ENCODE data around the gene WDR19. TPM values are rescaled to one million over a fixed set of nuclear protein-coding genes. Genes with fewer than 3 reads are reported as not detected.
"Not testable (repeated sequence)": the region's sequence is repeated elsewhere in the genome, so short reads cannot be mapped to it uniquely, and the experiment has no call there.

WDR19 gene
- total RNA-seq, result 17.2 TPM

DNA sequence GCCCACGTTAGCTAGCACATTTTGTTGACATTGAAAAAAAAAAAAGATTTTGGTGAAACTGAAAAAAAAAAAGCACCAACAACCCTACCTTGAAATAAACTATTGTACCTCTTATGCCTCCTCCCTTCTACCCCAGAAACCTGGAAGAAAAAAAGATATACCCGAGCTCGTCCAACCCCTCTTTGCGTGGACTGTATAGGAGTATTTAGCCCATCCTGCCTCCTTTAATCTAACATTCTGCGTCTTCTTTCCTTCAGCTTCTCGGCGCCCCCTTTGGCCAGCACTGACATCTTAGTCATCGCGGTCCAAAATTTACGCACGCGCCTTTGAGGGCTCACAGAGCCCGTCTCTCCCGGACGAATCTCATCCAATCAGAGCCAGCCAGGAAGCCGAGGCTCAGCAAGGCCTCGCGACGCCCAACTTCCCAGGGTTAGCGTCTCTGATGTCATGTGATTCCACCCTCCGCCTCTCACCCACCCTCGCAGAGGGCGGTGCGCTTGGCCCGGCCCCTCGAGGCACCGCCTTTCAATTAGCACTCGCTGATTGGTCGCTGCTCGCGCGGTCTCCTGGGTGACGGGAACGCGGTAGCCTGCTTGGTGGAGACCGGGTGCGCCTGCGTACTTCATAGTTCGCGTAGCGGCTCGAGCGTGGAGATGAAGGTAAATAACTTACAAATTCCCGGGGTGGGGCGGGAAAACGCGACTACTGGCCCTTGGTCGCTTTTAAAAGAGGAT lies at the start of gene WDR19:
Gene WDR19 (plus strand): TSS at position 625 of the 734 bp plus-strand sequence. CDS start 29 bp downstream, at position 654.
- Histone ChIP-seq H3K9me3 (ENCODE audit: control insufficient read depth in 3 of 3, low read length in 3 of 3) (no peaks in the 10 kb centered on the region), H3K27ac (ENCODE audit: low read depth, low read length) (peak within 1 kb of the TSS; percentile 89), H3K27me3 (ENCODE audit: control insufficient read depth in 3 of 3, insufficient read depth in 3 of 3, low read length in 3 of 3) (no peaks in the 10 kb centered on the region), H3K4me3 (ENCODE audit: low read length in 3 of 3) (peak within 1 kb of the TSS; percentile 96 to 99 (median 97)), H3K9ac (ENCODE audit: low read depth in 1 of 3, low read length in 3 of 3) (peak within 1 kb of the TSS; percentile 86 to 91 (median 86)), H3K36me3 (ENCODE audit: control insufficient read depth in 3 of 3, insufficient read depth in 3 of 3, low read length in 3 of 3) (no peaks in the 10 kb centered on the region), H3K4me1 (ENCODE audit: control insufficient read depth in 3 of 3, insufficient read depth in 3 of 3, low read length in 3 of 3) (peaks cover 4 to 15% (median 5%) of the 10 kb centered on the region in 3 donors)

GRCh38 chr4:39133623-39134022 lies 48.7 kb upstream of the WDR19 start:
- H3K4me1 ChIP-seq (ENCODE audit: control insufficient read depth in 3 of 3, insufficient read depth in 3 of 3, low read length in 3 of 3), result peaks cover 0 to 4% (median 2%) of the 10 kb centered on the region in 3 donors
- H3K4me3 ChIP-seq (ENCODE audit: low read length in 3 of 3), result no peak overlapping the region
- no peak overlapping the region for H3K9ac ChIP-seq (ENCODE audit: low read depth in 1 of 3, low read length in 3 of 3)
- no peaks in the 10 kb centered on the region for H3K27me3 ChIP-seq (ENCODE audit: control insufficient read depth in 3 of 3, insufficient read depth in 3 of 3, low read length in 3 of 3)
- H3K36me3 ChIP-seq (ENCODE audit: control insufficient read depth in 3 of 3, insufficient read depth in 3 of 3, low read length in 3 of 3), result no peaks in the 10 kb centered on the region
- no peak overlapping the region for H3K27ac ChIP-seq (ENCODE audit: low read depth, low read length)
- H3K9me3 ChIP-seq (ENCODE audit: control insufficient read depth in 3 of 3, low read length in 3 of 3), result no peaks in the 10 kb centered on the region

- peak overlapping the region in 2 of 3 donors; percentile 17 to 30 for H3K4me3 ChIP-seq (ENCODE audit: low read length in 3 of 3)
Measured at GRCh38 chr4:39134683-39135306, 47.5 kb upstream of the WDR19 start.

GRCh38 chr4:39138227-39138626 lies 44.1 kb upstream of the WDR19 start:
- not testable (repeated sequence) for H3K4me1 ChIP-seq (ENCODE audit: control insufficient read depth in 3 of 3, insufficient read depth in 3 of 3, low read length in 3 of 3); H3K4me3 ChIP-seq (ENCODE audit: low read length in 3 of 3); H3K27me3 ChIP-seq (ENCODE audit: control insufficient read depth in 3 of 3, insufficient read depth in 3 of 3, low read length in 3 of 3); H3K9me3 ChIP-seq (ENCODE audit: control insufficient read depth in 3 of 3, low read length in 3 of 3); H3K36me3 ChIP-seq (ENCODE audit: control insufficient read depth in 3 of 3, insufficient read depth in 3 of 3, low read length in 3 of 3); H3K9ac ChIP-seq (ENCODE audit: low read depth in 1 of 3, low read length in 3 of 3); H3K27ac ChIP-seq (ENCODE audit: low read depth, low read length)

More at GRCh38 chr4:39134683-39135306, 47.5 kb upstream of the WDR19 start:
- peaks cover 0 to 4% (median 2%) of the 10 kb centered on the region in 3 donors for H3K4me1 ChIP-seq (ENCODE audit: control insufficient read depth in 3 of 3, insufficient read depth in 3 of 3, low read length in 3 of 3)
- H3K36me3 ChIP-seq (ENCODE audit: control insufficient read depth in 3 of 3, insufficient read depth in 3 of 3, low read length in 3 of 3), result no peaks in the 10 kb centered on the region
- H3K9me3 ChIP-seq (ENCODE audit: control insufficient read depth in 3 of 3, low read length in 3 of 3), result no peaks in the 10 kb centered on the region
- H3K27me3 ChIP-seq (ENCODE audit: control insufficient read depth in 3 of 3, insufficient read depth in 3 of 3, low read length in 3 of 3), result no peaks in the 10 kb centered on the region
- no peak overlapping the region for H3K27ac ChIP-seq (ENCODE audit: low read depth, low read length)
- H3K9ac ChIP-seq (ENCODE audit: low read depth in 1 of 3, low read length in 3 of 3), result peak overlapping the region in 1 of 3 donors; percentile 51

DNA sequence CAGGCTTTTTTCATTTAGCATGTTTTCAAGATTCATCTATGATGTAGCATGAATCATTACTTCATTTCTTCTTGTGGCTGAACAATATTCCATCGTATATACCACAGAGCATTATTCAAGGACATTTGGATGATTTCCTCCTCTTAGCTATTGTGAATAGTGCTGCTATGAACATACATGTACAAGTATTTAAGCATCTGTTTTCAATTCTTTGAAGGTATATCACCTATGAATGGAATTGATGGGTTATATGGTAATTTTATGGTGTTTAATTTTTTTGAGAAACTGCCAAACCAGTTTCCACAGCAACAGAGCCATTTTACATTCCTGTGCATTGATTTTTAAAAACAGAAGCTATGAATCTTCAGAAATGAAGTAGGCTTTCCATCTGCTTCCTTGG lies 36.1 kb upstream of the WDR19 start:
- no peak overlapping the region for H3K27ac ChIP-seq (ENCODE audit: low read depth, low read length)
- H3K9ac ChIP-seq (ENCODE audit: low read depth in 1 of 3, low read length in 3 of 3), result no peak overlapping the region
- H3K4me3 ChIP-seq (ENCODE audit: low read length in 3 of 3), result no peak overlapping the region
- no peaks in the 10 kb centered on the region for H3K9me3 ChIP-seq (ENCODE audit: control insufficient read depth in 3 of 3, low read length in 3 of 3)
- no peaks in the 10 kb centered on the region for H3K4me1 ChIP-seq (ENCODE audit: control insufficient read depth in 3 of 3, insufficient read depth in 3 of 3, low read length in 3 of 3)
- H3K36me3 ChIP-seq (ENCODE audit: control insufficient read depth in 3 of 3, insufficient read depth in 3 of 3, low read length in 3 of 3), result no peaks in the 10 kb centered on the region
- no peaks in the 10 kb centered on the region for H3K27me3 ChIP-seq (ENCODE audit: control insufficient read depth in 3 of 3, insufficient read depth in 3 of 3, low read length in 3 of 3)

- Histone ChIP-seq H3K36me3 (ENCODE audit: control insufficient read depth in 3 of 3, insufficient read depth in 3 of 3, low read length in 3 of 3) (no peaks in the 10 kb centered on the region), H3K9ac (ENCODE audit: low read depth in 1 of 3, low read length in 3 of 3) (no peak overlapping the region), H3K27ac (ENCODE audit: low read depth, low read length) (no peak overlapping the region), H3K9me3 (ENCODE audit: control insufficient read depth in 3 of 3, low read length in 3 of 3) (no peaks in the 10 kb centered on the region), H3K27me3 (ENCODE audit: control insufficient read depth in 3 of 3, insufficient read depth in 3 of 3, low read length in 3 of 3) (no peaks in the 10 kb centered on the region), H3K4me3 (ENCODE audit: low read length in 3 of 3) (no peak overlapping the region), H3K4me1 (ENCODE audit: control insufficient read depth in 3 of 3, insufficient read depth in 3 of 3, low read length in 3 of 3) (no peaks in the 10 kb centered on the region)
Measured at GRCh38 chr4:39154009-39154408, 28.3 kb upstream of the WDR19 start.

DNA sequence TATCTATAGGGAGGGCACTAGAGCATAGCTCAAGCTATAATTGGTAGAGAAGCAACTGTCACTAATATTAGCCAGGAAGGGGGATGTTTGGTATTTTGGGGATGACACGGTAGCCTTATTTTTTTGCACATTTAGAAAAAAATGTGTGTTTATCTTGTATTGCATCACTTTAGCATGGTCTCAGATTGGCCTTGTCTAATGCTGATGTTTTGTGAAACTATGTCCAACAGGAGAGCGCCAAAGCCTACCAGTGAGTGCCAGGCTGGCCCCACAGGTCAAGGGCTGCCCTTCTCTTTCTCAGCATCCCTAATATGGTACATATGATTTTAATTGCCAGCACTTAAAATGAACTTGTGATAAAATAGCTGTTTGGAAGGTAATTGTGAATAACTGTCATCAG lies 24.8 kb upstream of the WDR19 start:
- H3K27ac ChIP-seq (ENCODE audit: low read depth, low read length), result no peak overlapping the region
- no peaks in the 10 kb centered on the region for H3K27me3 ChIP-seq (ENCODE audit: control insufficient read depth in 3 of 3, insufficient read depth in 3 of 3, low read length in 3 of 3)
- H3K4me1 ChIP-seq (ENCODE audit: control insufficient read depth in 3 of 3, insufficient read depth in 3 of 3, low read length in 3 of 3), result no peaks in the 10 kb centered on the region
- no peak overlapping the region for H3K9ac ChIP-seq (ENCODE audit: low read depth in 1 of 3, low read length in 3 of 3)
- H3K4me3 ChIP-seq (ENCODE audit: low read length in 3 of 3), result no peak overlapping the region
- no peaks in the 10 kb centered on the region for H3K9me3 ChIP-seq (ENCODE audit: control insufficient read depth in 3 of 3, low read length in 3 of 3)
- H3K36me3 ChIP-seq (ENCODE audit: control insufficient read depth in 3 of 3, insufficient read depth in 3 of 3, low read length in 3 of 3), result no peaks in the 10 kb centered on the region

DNA sequence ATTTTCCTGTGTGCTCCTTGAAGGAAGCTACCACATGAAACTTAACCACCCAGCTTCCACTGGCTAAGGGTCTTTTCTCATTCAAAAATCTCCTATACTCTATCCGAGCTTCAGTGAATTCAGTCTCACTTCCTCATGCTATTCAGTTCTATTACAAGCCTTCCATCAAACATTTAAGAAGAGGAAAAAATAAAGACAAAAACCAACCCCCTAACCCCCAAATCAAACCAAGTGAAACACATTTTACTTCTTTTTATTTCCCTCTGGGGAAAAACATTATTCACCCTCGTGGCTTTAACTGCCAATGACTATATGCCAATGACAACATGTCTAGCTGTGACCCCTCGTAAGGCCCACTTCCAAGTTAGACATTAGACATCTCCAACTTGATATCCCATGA lies 16.2 kb upstream of the WDR19 start:
- H3K4me1 ChIP-seq (ENCODE audit: control insufficient read depth in 3 of 3, insufficient read depth in 3 of 3, low read length in 3 of 3), result no peaks in the 10 kb centered on the region
- no peak overlapping the region for H3K9ac ChIP-seq (ENCODE audit: low read depth in 1 of 3, low read length in 3 of 3)

DNA sequence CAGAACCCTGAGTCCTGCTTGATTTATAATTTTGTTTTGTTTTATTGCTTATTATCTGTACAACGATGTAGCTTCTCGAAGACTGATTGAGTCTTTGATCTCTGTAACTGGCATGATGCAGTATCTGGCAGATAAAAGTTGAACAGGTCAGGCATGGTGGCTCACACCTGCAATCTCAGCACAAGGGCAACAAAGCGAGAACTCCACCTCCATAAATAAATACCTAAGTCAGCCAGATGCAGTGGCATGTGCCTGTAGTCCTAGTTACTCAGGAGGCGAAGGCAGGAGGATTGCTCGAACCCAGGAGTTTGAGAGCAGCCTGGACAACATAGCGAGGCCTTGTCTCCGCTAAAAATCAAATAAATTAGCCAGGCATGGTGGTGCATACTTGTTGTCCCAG lies 15.7 kb upstream of the WDR19 start:
- H3K4me3 ChIP-seq (ENCODE audit: low read length in 3 of 3), result no peak overlapping the region
- H3K4me1 ChIP-seq (ENCODE audit: control insufficient read depth in 3 of 3, insufficient read depth in 3 of 3, low read length in 3 of 3), result no peaks in the 10 kb centered on the region
- H3K27ac ChIP-seq (ENCODE audit: low read depth, low read length), result no peak overlapping the region
- H3K9ac ChIP-seq (ENCODE audit: low read depth in 1 of 3, low read length in 3 of 3), result no peak overlapping the region
- no peaks in the 10 kb centered on the region for H3K9me3 ChIP-seq (ENCODE audit: control insufficient read depth in 3 of 3, low read length in 3 of 3)
- H3K36me3 ChIP-seq (ENCODE audit: control insufficient read depth in 3 of 3, insufficient read depth in 3 of 3, low read length in 3 of 3), result no peaks in the 10 kb centered on the region
- H3K27me3 ChIP-seq (ENCODE audit: control insufficient read depth in 3 of 3, insufficient read depth in 3 of 3, low read length in 3 of 3), result no peaks in the 10 kb centered on the region

More for the DNA sequence above, 16.2 kb upstream of the WDR19 start:
- Histone ChIP-seq H3K27ac (ENCODE audit: low read depth, low read length) (no peak overlapping the region), H3K27me3 (ENCODE audit: control insufficient read depth in 3 of 3, insufficient read depth in 3 of 3, low read length in 3 of 3) (no peaks in the 10 kb centered on the region), H3K4me3 (ENCODE audit: low read length in 3 of 3) (no peak overlapping the region), H3K36me3 (ENCODE audit: control insufficient read depth in 3 of 3, insufficient read depth in 3 of 3, low read length in 3 of 3) (no peaks in the 10 kb centered on the region), H3K9me3 (ENCODE audit: control insufficient read depth in 3 of 3, low read length in 3 of 3) (no peaks in the 10 kb centered on the region)

- Histone ChIP-seq H3K9me3 (ENCODE audit: control insufficient read depth in 3 of 3, low read length in 3 of 3) (no peaks in the 10 kb centered on the region), H3K4me3 (ENCODE audit: low read length in 3 of 3) (no peak overlapping the region), H3K27me3 (ENCODE audit: control insufficient read depth in 3 of 3, insufficient read depth in 3 of 3, low read length in 3 of 3) (no peaks in the 10 kb centered on the region), H3K36me3 (ENCODE audit: control insufficient read depth in 3 of 3, insufficient read depth in 3 of 3, low read length in 3 of 3) (no peaks in the 10 kb centered on the region), H3K9ac (ENCODE audit: low read depth in 1 of 3, low read length in 3 of 3) (no peak overlapping the region), H3K4me1 (ENCODE audit: control insufficient read depth in 3 of 3, insufficient read depth in 3 of 3, low read length in 3 of 3) (no peaks in the 10 kb centered on the region), H3K27ac (ENCODE audit: low read depth, low read length) (no peak overlapping the region)
Measured at GRCh38 chr4:39169426-39169825, 12.9 kb upstream of the WDR19 start.

Data from skeletal muscle tissue (tissue), 4 donors.